ENCODE data around the gene GLI3. TPM values are rescaled to one million over a fixed set of nuclear protein-coding genes. Genes with fewer than 3 reads are reported as not detected.
A peak's percentile ranks its signal among the peaks of the same experiment; 100 is the strongest.

The GLI3 gene
- total and polyA plus RNA-seq, 10 donors = 0.17 to 9.2 (median 1.8) TPM

DNA sequence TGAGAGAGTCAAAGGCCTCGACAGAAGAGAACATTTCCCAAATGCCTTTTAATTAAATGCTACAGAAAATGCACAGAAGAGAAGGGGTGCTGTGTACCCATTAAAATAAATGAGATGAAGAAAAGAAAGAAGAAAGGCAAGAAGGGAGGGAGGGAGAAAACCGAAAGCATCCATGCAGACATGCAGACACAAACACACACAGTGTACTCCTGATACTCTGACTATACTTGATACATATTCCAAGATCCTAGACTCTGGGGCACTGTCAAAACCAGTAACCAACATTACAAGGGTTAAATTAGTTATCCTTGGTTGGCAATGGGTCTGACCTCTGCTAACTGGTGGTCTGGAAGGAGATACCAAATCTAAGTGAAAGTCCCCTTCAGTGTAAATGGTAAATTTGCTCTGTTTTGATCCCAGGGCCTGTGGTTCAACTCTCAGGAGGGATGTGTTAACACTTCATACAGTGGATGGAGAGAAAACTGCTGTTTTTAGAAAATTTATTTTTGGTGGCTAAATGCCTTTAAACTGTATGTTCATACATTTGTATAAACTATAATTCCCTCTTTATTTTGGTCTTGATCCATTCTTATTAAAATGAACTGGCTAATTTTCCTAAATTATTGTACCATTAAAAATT is 241.3 kb downstream of the GLI3 start:
- Histone ChIP-seq H3K27ac (no peak overlapping the region), H3K36me3 (no peaks in the 10 kb centered on the region), H3K9me3 (no peaks in the 10 kb centered on the region), H3K4me1 (peaks cover 0 to 17% (median 4%) of the 10 kb centered on the region in 6 donors), H3K27me3 (replicated peaks in 1 of 7) (no peaks in the 10 kb centered on the region), H3K4me3 (no peak overlapping the region)
- DNase-seq = no peak
- intact Hi-C loops (cut with DNase I; ENCODE audit: low total_unique reads) = no loop called here
- TF ChIP-seq POLR2A (IDR thresholded peaks at IDR 0.05) (no peak), POLR2AphosphoS5 (IDR thresholded peaks at IDR 0.05) (no peak)
- TF ChIP-seq, protein P1, sequence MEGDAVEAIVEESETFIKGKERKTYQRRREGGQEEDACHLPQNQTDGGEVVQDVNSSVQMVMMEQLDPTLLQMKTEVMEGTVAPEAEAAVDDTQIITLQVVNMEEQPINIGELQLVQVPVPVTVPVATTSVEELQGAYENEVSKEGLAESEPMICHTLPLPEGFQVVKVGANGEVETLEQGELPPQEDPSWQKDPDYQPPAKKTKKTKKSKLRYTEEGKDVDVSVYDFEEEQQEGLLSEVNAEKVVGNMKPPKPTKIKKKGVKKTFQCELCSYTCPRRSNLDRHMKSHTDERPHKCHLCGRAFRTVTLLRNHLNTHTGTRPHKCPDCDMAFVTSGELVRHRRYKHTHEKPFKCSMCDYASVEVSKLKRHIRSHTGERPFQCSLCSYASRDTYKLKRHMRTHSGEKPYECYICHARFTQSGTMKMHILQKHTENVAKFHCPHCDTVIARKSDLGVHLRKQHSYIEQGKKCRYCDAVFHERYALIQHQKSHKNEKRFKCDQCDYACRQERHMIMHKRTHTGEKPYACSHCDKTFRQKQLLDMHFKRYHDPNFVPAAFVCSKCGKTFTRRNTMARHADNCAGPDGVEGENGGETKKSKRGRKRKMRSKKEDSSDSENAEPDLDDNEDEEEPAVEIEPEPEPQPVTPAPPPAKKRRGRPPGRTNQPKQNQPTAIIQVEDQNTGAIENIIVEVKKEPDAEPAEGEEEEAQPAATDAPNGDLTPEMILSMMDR (IDR thresholded peaks at IDR 0.05 in 8 of 11, conservative IDR thresholded peaks at IDR 0.05 in 3 of 11) = no peak
- 84 to 95% (median 88%) methylated on average over 2 of the region's 2 CpGs for WGBS, 5 donors

- DNase-seq = no peak
- Histone ChIP-seq H3K9me3 (no peaks in the 10 kb centered on the region), H3K4me3 (no peak overlapping the region), H3K27me3 (replicated peaks in 1 of 7) (no peaks in the 10 kb centered on the region), H3K27ac (no peak overlapping the region), H3K36me3 (no peaks in the 10 kb centered on the region), H3K4me1 (peaks cover 0 to 17% (median 4%) of the 10 kb centered on the region in 6 donors)
- TF ChIP-seq POLR2AphosphoS5 (IDR thresholded peaks at IDR 0.05) (no peak), POLR2A (IDR thresholded peaks at IDR 0.05) (no peak)
- TF ChIP-seq, protein P1 (IDR thresholded peaks at IDR 0.05 in 8 of 11, conservative IDR thresholded peaks at IDR 0.05 in 3 of 11) = no peak
- WGBS, 5 donors = 80 to 92% (median 87%) methylated on average over 4 of the region's 4 CpGs
- intact Hi-C loops (cut with DNase I; ENCODE audit: low total_unique reads) = no loop called here
Measured at GRCh38 chr7:41994746-41995110, 242.3 kb downstream of the GLI3 start.

- no peak overlapping the region for H3K4me3 ChIP-seq
- 38 to 51% (median 43%) methylated on average over 3 of the region's 3 CpGs for WGBS, 5 donors
- intact Hi-C loops (cut with DNase I; ENCODE audit: low total_unique reads) = no loop called here
- no peaks in the 10 kb centered on the region for H3K27me3 ChIP-seq (replicated peaks in 1 of 7)
- no peak for DNase-seq
- H3K9me3 ChIP-seq = no peaks in the 10 kb centered on the region
- H3K27ac ChIP-seq = peak overlapping the region in 1 of 8 donors; percentile 3
- no peaks in the 10 kb centered on the region for H3K36me3 ChIP-seq
- peaks cover 0 to 17% (median 4%) of the 10 kb centered on the region in 6 donors for H3K4me1 ChIP-seq
- no peak for TF ChIP-seq POLR2A (IDR thresholded peaks at IDR 0.05)
- no peak for TF ChIP-seq POLR2AphosphoS5 (IDR thresholded peaks at IDR 0.05)
- TF ChIP-seq, protein P1 (IDR thresholded peaks at IDR 0.05 in 8 of 11, conservative IDR thresholded peaks at IDR 0.05 in 3 of 11) = no peak
Measured at GRCh38 chr7:41994036-41994745, 242.8 kb downstream of the GLI3 start.

All from spleen (tissue), 11 donors.